NCI-H2227 treated with DMSO at 0.1 percent for 48 hours (cell line): ENCODE measurements around the gene LCP1.

Experiments used
- DNase-seq: peaks from one replicate; lab custom pipeline; 2025; lab: John Stamatoyannopoulos, UW

Gene LCP1

DNA sequence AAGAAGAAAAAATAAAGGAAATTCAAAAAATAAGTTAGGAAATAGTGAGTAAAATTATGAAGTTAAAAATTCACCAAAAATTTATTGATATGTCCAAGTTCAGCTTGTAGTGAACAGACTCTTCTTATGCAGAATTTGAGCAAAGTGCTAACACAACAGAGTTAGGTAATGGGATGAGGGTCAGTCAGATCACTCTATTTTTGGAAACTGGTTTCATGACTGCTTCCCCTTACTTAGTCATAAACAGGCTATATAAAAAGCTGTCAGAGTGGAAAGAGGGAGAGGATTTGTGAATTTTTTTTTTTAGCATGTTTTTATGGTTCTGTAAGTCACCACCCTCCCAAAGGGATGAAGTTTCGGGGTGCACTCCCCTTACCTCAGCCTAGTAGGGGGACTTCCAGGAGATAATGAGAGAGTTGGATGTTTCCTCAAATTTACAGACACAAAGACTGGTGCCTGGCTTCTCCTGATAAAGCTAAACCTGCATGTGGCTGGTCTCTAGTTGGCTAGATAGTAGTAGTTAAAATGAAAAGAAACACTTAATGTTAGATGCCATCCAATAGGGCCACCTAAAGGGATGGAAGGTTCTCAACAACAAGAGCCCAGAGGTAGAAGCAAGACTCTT, 81.7 kb downstream of the LCP1 start:
- DNase-seq = no peak

GRCh38 chr13:46097663-46098062, 84.3 kb downstream of the LCP1 start:
- DNase-seq = no peak

- no peak for DNase-seq
Observed at GRCh38 chr13:46097015-46097414, 85.0 kb downstream of the LCP1 start.

- DNase-seq = no peak
Observed at GRCh38 chr13:46094478-46094877, 87.5 kb downstream of the LCP1 start.

GRCh38 chr13:46088821-46089562, 93.0 kb downstream of the LCP1 start:
- no peak for DNase-seq

DNA sequence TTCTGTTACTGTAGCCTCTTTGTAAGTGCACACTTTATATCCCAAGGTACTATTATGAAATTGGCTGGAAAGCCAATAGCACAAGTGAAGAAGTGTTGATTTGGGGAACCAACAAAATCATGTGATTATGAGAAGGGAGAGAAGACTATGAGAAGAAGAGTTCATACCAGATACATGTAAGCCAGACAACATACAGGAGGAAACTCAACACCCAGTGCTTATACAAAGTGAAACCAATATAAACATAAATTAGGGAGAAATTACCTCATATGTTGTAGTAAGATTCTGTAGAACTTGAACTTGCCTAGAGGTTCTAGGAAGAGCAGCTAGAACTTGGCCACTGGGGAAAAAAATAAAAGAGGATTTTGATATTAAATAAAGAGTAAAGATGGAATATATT, 94.5 kb downstream of the LCP1 start:
- no peak for DNase-seq

DNA sequence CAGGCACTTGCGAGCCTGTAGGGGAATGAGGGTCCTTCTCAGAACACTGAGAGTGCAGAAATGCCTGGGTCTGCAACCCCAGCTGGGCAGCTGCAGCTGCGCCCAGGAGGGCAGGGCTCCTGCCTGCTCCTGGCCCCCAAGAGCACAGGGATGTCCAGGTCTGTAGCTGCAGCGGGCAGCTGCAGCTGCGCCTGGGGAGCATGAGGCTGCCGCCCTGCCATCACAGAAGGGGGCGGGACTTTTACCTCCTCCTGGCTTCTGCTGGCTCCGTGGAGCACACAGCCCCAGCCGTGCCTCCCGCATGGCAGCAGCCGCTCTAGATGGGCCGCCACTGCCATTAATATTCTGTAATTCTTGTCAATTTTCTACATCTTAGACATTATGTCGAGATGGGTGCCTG, 95.0 kb downstream of the LCP1 start:
- DNase-seq = no peak

GRCh38 chr13:46086421-46086922, 95.5 kb downstream of the LCP1 start:
- DNase-seq = no peak

- DNase-seq = no peak
Observed at GRCh38 chr13:46085737-46086136, 96.2 kb downstream of the LCP1 start.

DNA sequence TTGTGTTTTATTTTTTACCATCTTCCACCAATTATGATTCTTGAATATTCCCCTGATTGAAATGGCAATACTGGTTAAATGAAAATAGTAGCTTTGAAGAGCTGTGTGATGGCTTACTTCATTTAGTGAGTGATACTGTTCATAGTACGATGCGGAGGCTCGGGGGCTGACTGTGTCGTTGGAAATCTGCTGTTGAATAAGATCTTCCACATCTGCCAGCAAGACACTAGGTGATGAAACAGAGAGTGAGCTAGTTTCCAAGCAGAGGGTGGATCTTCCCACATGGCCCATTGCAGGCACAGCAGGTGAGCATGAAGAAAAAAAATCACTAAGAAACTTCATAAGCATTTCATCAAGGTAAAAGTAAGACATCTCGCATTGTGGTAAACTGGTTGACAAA, 99.7 kb downstream of the LCP1 start:
- DNase-seq = no peak

GRCh38 chr13:46079770-46080169, 102.2 kb downstream of the LCP1 start:
- no peak for DNase-seq

- DNase-seq = no peak
Observed at GRCh38 chr13:46077265-46077664, 104.7 kb downstream of the LCP1 start.

DNA sequence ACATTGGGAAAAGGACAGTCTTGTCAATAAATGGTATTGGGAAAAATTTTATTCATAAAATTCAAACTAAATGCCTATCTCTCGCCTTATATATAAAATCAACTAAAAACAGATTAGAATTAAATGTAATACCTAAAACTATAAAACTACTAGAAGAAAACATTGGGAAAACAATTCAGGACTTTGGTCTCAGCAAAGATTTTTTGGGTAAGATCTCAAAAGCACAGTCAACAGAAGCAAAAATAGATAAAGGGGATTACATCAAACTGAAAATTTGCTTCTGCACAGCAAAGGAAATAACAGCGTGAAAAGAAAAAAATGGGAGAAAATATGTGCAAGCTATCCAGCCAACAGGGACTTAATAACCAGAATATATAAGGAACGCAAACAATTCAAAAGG, 105.2 kb downstream of the LCP1 start:
- DNase-seq = no peak
